ENCODE measurements around the gene CNTN1.

DNA sequence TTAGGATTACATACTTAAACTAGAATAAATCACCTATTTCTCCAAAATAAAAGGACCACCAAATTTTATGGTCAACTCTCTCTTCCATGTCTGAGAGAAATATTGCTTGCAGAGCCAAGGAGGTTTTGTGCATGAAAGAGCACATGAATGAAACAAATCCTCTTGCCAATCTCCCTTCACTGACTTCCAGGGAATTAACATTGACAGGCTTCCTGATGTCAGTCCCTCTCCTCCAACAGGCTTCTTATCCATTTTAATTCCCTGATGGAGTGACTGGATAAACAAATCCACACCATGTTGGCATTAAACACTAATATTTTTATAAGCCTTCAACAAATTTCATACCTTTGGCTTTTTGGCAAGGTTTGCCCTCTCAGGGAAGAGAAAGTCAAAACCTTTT lies 45.3 kb upstream of the CNTN1 start:
- no peak for TF ChIP-seq FOS (IDR thresholded peaks at IDR 0.05; ENCODE audit: low read depth, low read length)
- TF ChIP-seq, protein P1, sequence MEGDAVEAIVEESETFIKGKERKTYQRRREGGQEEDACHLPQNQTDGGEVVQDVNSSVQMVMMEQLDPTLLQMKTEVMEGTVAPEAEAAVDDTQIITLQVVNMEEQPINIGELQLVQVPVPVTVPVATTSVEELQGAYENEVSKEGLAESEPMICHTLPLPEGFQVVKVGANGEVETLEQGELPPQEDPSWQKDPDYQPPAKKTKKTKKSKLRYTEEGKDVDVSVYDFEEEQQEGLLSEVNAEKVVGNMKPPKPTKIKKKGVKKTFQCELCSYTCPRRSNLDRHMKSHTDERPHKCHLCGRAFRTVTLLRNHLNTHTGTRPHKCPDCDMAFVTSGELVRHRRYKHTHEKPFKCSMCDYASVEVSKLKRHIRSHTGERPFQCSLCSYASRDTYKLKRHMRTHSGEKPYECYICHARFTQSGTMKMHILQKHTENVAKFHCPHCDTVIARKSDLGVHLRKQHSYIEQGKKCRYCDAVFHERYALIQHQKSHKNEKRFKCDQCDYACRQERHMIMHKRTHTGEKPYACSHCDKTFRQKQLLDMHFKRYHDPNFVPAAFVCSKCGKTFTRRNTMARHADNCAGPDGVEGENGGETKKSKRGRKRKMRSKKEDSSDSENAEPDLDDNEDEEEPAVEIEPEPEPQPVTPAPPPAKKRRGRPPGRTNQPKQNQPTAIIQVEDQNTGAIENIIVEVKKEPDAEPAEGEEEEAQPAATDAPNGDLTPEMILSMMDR (conservative IDR thresholded peaks at IDR 0.05; ENCODE audit: low read depth, low read length) = no peak
- no peak for TF ChIP-seq CEBPB (IDR thresholded peaks at IDR 0.05; ENCODE audit: low read depth, low read length)
- TF ChIP-seq SMC3 (IDR thresholded peaks at IDR 0.05; ENCODE audit: low read depth, low read length) = no peak
- TF ChIP-seq MAFK (IDR thresholded peaks at IDR 0.05; ENCODE audit: low read depth, low read length) = no peak
- TF ChIP-seq RFX5 (IDR thresholded peaks at IDR 0.05; ENCODE audit: low read depth, low read length) = no peak

Measured in IMR-90 (cell line).